Hippocampal formation (tissue), 2 donors: ENCODE data around the gene DPYSL4.

ENCODE experiments used
- DNase-seq, 2 donors: peaks; one replicate each; lab custom pipeline; 2025; lab: John Stamatoyannopoulos, UW

The DPYSL4 gene

DNA sequence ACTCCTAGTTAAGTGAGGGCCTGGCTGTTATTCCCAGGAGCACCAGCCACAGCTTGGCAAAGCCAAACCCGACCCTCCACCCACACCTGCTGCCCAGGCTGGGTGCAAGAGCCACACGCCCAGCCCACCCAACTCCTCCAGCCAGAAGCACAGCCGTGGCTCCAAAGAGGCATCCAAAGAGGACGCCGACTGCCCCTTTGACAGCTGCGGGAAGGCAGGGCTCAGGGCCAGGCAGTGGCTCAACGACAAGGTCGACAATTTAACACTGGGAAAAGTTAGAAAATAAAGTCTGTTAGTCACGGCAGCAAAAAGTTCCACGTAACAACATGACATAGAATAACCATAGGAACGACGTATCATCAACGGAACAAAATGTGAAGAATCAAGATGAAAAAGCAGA, 54.3 kb downstream of the DPYSL4 start:
- no peak for DNase-seq

DNA sequence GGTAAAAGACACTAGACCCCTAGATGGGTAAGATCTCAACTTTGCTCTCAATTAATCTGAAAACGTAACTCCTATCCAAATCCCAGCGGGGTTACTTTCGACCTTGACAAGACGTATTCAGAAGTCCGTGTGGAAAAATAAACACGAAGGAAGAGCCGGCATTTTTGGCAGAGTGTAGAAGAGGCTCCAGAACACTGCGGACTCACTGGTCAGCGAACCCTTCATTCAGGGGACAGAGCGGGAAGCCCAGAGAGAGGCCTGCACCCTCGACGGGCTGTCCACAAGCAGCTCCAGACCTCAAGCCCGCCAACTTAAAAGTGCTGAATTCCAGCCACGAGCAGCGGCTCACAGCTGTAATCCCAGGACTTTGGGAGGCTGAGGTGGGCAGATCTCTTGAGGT, 54.7 kb downstream of the DPYSL4 start:
- no peak for DNase-seq

DNA sequence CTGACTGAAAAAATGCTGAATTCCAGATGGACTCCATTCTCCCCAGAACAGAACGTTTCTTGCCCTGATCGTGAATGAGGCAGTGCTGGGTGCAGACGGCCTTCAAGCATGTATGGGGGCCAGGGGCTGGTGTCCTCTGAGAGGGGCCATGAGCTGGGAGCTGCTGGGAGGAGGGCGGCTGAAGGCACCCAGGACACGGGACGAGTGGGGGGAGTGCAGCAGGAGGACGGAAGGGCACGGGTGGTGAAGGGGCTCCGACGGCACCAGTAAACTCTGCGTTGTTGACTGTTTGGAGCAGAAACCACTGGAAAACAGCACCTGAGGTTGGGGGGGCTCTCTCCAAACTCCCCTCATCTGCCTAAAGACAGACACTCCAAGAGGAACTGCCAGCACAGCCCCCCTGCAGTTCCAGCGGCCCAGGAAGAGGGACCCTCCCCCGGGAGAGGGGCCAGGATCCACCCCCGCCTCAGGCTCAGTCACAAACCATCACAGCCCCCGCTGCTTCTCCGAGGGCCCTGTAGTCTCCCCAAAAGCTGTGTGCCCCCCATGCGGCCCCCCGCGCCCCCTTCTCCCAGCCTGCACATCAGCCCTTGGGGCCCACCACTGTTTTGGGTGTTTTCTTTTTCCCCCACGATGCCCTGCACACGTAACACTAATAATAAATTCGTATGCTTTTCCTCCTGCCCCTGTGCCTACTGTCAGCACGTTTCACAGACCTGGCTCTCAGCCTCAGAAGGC, 55.5 kb downstream of the DPYSL4 start:
- DNase-seq: no peak

DNA sequence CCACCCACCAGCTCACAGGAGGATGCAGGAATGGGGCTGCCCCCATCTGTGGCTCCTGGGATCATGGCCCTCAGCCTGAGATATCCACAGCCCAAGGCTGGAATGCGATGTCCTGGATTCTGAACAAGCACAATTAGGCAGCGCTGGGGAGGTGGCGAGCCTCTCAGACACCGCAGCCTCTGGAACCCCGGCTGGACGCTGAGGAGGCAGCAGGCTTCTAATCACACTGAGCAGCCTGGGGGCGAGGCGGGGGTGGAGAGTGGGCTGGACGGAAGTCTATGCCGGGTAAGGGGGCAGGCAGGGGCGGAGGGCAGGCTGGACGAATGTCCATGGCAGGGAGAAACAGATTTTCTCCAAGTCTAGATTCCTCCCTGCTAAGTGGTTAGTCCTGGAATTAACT, 56.4 kb downstream of the DPYSL4 start:
- DNase-seq: no peak

DNA sequence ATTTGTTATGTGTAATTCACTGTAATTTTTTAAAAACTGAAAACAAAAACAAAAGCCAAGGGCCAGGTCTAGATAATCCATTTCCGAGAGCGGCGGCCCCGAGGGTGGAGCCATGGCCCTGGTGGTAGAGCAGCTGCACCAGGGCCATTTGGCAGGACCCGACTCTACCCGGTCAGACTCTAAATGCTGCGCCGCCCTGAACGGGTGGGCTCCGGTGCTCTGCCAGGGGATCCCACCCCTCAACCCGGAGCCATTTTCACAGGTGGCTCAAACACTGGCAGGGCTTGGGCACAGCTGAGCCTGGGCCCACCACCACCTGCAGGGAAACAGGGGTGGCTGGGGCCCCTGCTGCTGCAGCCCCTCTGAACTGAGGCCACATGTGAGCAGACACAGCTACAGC, 56.9 kb downstream of the DPYSL4 start:
- DNase-seq: no peak

DNA sequence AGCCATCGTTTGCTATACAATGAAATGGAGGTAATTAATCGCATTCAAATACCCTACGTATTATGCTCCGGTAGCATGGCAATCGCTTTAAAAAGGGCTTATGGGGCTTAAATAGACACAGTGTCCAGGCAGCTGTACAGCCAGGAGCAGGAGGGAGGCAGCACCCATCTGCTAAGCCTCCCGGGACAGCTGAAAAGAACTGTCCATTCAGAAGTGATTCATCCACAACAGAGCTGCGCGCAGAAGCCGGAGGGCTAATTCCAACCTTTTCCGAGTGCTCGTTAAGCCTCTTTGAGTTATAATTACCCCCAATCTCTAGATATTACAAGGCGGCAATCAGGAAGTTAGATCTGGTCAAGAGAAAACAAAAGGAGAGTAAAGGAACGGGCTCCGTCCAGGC, 58.3 kb downstream of the DPYSL4 start:
- DNase-seq: no peak

DNA sequence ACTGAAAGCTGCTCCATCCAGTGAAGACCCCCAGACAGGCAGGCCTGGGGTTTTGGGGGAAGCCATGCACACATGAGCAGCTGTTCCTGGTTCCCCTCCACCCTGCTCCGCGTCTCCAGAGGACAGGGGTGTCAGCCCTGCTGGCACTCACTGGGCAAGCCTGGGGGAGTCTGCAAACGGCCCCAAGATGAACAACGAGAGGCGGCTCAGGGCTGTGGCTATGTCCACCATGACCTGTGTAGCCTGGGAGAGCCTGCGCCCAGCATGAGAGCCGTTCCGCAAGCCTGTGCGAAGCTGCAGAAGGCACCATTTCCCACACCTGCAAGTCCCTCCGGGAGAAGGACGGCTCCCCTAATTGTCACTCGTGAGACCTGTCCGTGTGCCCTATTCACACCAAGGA, 59.5 kb downstream of the DPYSL4 start:
- no peak for DNase-seq

DNA sequence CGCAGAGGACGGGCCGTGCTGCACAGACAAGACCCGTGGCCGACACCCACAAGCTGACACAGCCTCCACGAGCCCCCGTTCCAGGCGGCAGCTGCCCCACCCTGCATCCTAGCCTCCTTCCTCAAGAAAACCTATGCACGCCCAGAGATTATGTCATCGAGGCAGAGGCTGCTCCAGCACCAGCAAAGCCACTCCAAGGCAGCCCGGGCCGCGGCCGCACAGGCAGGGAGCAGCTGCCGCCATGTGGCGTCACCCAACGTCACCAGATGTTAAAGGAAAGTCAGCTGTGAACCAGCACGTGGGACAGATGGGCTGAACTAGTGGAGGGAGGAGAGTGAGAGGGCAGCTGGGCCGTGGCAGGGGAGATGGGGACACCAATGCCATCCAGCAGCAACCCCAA, 61.2 kb downstream of the DPYSL4 start:
- DNase-seq: no peak

DNA sequence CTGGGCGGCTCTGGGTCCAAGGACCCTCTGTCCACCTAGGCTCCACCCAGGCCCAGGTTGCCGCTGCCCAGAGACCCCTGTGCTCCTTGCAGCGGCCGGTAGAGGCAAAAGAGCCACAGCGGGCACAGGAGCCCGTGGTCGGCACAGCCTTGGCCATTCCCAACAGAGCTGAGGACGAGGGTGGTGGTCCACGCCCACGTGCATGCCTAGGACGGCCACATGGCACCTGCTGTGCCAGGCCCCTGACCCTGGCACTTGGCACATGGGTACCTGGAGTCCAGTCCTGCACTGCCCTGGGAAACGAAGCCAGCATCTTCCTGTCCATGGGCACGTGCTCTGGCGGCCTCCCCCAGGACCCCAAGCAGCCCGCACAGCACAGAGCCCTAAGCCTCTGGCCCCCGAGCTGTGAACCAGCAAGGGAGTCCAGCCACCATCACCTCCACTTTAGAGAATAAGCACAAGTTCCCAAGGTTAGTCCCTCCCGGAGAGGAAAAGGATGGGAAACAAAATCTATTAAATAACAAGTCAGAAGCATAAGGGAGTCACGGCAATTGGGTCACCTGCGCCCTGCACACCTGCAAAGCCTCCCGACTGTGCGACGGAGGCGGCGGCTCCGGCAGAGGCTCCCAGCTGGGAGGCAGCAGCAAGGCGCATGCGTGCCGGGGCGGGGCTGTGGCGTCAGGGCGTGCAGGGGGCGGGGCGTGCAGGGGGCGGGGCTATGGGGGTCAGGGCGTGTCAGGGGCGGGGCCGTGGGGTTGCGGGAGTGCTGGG, 61.9 kb downstream of the DPYSL4 start:
- no peak for DNase-seq

DNA sequence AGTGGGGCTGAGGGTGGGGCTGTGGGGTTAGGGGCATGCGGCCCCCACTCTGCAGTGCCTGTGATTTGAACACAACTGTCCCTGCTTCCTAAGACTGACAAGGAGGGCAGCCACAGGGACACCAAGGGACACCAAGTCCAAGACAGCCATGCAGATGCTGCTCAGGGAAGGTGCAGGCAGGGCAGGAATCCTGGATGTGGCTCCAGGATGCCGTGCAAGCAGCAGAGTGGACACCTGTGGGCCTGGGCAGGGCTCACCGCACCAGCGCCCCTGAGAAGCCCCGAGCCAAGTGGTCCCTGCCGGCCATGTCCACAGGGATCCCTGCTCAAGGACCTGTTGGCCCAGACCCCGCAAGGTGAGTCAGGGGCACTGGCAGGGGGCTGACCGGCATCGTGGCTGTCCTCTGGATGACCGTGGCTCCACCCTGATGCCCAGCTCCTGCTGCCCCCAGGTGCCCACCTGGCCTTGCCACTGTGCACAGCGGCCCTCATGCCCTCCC, 62.5 kb downstream of the DPYSL4 start:
- no peak for DNase-seq

DNA sequence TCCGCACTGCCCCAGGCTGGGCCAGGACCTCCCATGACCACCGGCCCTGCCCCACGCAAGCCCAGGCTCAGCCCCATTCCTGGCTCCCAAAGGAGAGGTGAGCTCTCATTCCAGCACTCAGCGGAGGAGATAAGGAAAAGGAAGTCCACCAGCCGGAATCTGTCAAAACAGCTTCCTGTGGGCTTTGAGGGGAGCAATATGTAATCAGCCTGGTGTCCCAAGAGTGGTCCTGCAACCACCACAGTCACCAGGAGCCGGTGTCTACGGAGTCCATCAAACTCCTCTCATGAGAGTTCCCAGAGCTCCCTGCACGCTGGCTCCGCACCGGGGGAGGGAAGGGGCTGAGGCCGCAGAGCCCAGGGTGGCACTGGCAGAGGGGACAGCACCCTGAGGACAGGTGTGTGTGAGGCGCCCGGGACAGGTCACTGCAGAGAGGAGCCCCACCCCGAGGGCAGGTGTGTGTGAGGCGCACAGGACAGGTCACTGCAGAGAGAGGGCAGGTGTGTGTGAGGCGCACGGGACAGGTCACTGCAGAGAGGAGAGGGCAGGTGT, 63.2 kb downstream of the DPYSL4 start:
- DNase-seq: no peak

DNA sequence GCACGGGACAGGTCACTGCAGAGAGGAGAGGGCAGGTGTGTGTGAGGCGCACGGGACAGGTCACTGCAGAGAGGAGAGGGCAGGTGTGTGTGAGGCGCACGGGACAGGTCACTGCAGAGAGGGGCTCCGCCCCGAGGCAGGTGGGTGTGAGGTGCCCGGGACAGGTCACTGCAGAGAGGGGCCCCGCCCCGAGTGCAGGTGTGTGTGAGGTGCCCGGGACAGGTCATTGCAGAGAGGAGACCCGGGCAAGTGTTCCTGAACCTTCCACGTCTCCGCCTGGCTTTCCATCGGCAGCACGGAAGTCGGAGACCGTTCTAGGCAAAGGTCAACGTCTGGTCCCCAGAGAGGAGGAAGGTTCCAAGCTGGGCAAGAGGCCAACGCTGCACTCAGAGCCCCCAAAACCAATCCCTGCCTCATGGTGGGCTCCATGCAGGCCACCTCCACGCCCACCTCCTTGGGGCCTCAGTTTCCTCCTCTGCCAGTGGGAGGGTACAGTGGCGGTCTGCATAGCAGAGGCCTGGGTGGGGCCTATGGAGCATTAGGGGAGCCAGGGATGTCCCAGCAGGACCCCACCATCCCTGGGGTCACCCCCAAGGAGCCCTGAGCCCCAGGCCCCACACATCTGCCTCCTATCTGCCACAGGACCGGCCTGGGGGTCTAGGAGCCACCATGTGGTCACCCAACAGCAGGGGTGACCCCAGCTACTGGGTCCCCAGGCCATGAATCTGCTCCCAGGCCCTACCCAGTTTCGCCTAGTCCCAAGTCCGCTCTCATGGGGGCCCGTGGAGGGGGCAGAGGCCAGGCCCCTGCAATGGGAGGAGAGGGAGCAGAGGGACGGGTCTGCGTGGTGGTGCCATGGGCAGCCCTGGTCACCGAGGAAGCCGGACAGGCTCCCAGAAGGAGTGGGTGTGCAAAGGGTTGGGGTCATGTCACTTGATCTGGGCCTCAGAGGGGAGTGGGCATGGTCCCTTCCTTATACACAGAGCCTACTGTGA, 64.0 kb downstream of the DPYSL4 start:
- no peak for DNase-seq

DNA sequence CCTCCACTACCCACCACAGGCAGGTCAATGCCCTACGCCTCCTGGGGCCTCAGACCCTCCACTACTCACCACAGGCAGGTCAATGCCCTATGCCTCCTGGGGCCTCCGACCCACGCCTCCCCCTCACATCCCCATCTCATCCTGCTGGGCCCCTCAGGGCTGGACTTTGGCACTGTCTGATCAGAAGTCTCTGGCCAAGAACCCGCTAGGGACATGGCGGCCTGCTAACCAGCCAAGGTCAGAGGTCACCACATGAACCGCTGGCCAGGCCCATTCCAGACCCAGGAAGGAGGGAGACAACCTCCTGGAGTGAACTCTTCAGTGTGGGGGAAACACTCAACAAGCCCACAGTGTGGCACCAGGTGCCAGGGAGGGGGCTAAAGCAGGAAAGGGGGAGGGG, 65.2 kb downstream of the DPYSL4 start:
- DNase-seq: no peak

DNA sequence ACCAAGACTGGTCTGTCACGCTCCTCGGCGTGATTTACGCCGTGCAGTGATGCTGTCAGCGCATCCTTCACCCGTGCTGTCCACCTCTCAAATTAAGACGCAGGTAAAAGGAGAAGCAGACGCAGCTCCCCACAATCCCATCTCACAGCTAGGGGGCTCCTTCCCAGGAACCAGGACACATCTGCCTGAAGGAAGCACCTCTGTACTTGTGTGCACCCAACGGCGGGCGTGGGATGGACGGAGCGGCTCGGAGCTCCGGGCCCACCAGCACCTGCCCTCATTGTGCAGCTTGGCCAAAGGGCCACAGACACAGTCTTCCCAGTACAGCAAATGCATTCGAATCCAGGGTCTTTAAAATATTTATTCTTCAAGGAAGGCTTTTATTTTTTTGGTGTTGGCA, 65.7 kb downstream of the DPYSL4 start:
- DNase-seq: no peak

DNA sequence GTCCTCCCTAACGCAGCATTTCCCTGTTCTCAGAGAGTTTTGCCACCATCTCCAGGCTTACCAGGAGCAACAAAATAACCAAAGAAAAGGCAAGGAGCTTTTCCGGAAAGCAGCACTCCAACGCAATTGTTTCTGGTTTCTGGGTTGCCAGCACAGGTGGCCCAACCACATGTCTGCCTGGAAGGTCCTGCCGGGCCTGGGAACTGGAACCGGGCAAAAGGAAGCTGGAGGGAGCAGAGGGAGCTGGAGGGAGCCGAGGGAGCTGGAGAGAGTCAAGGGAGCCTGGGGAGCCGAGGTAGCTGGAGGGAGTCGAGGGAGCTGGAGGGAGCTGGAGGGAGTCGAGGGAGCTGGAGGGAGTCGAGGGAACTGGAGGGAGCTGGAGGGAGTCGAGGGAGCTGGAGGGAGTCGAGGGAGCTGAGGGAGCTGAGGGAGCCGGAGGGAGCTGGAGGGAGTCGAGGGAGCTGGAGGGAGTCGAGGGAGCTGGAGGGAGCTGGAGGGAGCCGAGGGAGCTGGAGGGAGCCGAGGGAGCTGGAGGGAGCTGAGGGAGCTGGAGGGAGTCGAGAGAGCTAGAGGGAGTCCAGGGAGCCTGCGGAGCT, 66.4 kb downstream of the DPYSL4 start:
- no peak for DNase-seq

DNA sequence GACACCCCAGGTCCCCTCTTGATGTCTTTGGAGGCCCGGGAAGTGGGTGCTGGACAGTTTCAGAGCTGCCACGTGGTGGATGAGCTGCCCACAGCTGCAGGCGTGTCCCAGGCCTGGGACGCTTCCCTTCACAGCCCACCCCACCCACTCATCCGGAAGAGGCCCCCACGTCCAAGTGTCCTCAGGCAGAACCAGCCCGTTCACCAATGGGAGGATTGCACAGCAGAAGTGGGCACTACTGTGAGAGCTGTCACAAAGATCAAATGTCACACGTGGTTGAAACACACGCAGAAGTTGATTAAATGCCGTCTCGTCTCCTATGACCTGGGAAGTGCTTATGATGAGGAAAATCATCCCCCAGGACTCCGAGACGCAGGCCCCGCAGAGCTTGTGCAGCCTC, 68.1 kb downstream of the DPYSL4 start:
- no peak for DNase-seq
